ENCODE results near the gene NDUFV3.
A peak's percentile ranks its signal among the peaks of the same experiment; 100 is the strongest.
"Not testable (repeated sequence)": the region's sequence is repeated elsewhere in the genome, so short reads cannot be mapped to it uniquely, and the experiment has no call there.

The NDUFV3 gene

DNA sequence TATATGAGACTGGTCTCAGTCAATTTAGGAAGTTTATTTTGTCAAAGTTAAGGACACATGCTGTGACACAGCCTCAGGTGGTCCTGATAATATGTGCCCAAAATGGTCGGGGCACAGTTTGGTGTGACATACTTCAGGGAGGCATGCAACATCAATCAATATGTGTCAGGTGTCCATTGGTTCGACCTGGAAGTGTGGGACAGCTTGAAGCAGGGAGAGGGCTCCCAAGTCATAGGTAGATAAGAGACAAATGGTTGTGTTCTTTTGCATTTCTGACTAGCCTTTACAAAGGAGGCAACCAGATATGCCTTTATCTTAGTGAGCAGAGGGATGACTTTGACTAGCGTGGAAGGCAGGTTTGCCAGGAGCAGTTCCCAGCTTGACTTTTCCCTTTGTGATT, 36.9 kb downstream of the NDUFV3 start:
- no peaks in the 10 kb centered on the region for H3K4me1 ChIP-seq (ENCODE audit: control insufficient read depth in 1 of 2, insufficient read depth in 2 of 2, low read length in 2 of 2)
- H3K36me3 ChIP-seq (ENCODE audit: control insufficient read depth in 1 of 2, insufficient read depth in 2 of 2, low read length in 2 of 2): no peaks in the 10 kb centered on the region
- no peak overlapping the region for H3K4me3 ChIP-seq (ENCODE audit: low read depth in 1 of 2, low read length in 2 of 2)
- H3K9me3 ChIP-seq (ENCODE audit: control insufficient read depth in 1 of 2, low read length in 2 of 2): no peaks in the 10 kb centered on the region
- no peak overlapping the region for H3K27ac ChIP-seq (ENCODE audit: low read length)
- no peaks in the 10 kb centered on the region for H3K27me3 ChIP-seq (ENCODE audit: low read depth, low read length)

DNA sequence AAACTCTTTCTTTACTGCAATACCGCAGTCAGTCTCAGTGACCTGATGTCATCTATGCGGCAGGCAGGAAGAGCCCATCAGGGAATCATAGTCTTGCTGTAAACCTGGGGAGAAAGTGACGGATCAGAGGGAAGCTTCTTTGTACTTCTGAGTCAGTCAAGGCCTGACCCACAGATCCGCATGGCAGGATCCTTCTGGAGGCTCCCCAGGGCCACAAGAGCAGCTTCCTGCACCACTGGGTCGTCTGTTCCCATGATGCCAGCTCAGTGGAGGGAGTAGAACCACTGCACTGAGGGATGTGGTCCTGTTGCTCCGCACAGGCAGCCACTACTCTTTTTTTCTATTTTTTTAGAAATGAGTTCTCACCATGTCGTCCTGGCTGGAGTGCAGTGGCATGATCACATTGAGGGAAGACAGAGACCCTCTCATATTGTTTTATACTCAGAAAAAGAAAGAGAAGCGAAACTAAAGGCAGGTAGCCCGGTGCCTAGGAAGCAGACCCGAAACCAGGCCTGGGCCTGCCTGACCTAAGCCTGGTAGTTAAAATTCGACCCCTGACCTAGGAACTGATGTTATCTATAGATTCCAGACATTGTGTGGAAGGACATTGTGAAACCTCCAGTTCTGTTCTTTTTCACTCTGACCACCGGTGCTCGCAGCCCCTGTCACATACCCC, 38.6 kb downstream of the NDUFV3 start:
- H3K27me3 ChIP-seq (ENCODE audit: low read depth, low read length): no peaks in the 10 kb centered on the region
- H3K4me3 ChIP-seq (ENCODE audit: low read depth in 1 of 2, low read length in 2 of 2): no peak overlapping the region
- H3K9me3 ChIP-seq (ENCODE audit: control insufficient read depth in 1 of 2, low read length in 2 of 2): no peaks in the 10 kb centered on the region
- no peaks in the 10 kb centered on the region for H3K36me3 ChIP-seq (ENCODE audit: control insufficient read depth in 1 of 2, insufficient read depth in 2 of 2, low read length in 2 of 2)
- no peak overlapping the region for H3K27ac ChIP-seq (ENCODE audit: low read length)
- no peaks in the 10 kb centered on the region for H3K4me1 ChIP-seq (ENCODE audit: control insufficient read depth in 1 of 2, insufficient read depth in 2 of 2, low read length in 2 of 2)

DNA sequence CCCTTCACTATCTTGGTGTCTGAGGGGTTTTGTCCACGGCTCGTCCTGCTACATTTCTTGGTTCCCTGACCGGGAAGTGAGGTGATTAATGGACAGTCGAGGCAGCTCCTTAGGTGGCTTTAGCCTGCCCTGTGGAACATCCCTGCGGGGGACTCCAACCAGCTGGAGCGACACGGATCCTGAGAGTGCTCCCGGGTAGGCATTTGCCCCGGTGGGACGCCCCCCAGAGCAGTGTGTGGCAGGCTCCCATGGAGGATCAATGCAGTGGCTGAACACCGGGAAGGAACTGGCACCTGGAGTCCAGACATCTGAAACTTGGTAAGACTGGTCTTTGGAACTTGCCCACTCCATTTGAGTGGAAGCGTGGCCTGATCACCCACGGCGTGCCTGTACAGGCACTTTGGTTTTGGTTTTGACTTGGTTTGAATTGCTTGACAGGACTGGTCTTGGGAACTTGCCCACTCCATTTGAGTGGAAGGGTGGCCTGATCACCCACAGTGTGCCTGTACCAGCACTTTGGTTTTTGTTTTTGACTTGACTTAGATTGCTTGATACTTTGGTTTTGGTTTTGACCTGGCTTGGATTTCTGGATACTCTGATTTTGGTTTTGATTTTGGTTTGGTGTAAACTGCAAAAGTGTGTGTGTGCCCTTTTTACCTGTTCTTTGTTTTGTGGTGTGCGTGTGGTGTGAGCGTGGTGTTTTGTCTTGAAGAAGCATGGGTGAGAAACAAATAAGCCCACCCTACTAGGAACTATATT, 39.4 kb downstream of the NDUFV3 start:
- H3K36me3 ChIP-seq (ENCODE audit: control insufficient read depth in 1 of 2, insufficient read depth in 2 of 2, low read length in 2 of 2); H3K9me3 ChIP-seq (ENCODE audit: control insufficient read depth in 1 of 2, low read length in 2 of 2); H3K4me1 ChIP-seq (ENCODE audit: control insufficient read depth in 1 of 2, insufficient read depth in 2 of 2, low read length in 2 of 2); H3K27me3 ChIP-seq (ENCODE audit: low read depth, low read length); H3K4me3 ChIP-seq (ENCODE audit: low read depth in 1 of 2, low read length in 2 of 2); H3K27ac ChIP-seq (ENCODE audit: low read length): not testable (repeated sequence)

DNA sequence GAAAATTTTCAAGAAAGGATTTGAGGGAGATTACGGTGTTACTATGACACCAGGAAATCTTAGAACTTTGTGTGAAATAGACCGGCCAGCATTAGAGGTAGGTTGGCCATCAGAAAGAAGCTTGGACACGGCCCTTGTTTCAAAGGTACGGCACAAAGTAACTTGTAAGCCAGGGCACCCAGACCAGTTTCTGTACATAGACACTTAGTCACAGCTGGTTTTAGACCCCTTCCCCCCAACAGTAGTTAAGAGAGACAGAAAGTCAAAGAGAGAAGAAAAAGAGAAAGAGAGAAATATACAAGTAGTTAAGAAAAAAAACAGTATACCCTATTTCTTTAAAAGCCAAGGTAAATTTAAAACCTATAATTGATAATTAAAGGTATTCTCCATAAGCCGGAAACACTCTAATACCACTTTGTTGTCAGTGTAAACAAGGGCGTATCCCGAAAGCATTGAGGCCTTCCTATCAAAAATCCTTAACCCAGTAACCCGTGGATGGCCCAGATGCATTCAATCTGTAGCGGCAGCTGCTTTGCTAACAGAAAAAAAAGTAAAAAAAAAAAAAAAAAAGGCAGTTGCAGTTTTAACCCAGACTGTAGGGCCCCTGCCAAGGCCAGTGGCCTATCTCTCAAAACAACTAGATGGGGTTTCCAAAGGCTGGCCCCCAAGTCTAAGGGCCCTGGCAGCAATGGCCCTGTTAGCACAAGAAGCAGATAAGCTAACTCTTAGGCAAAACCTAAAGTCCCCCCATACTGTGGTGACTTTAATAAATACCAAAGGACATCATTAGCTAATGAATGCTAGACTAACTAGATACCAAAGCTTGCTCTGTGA, 40.2 kb downstream of the NDUFV3 start:
- not testable (repeated sequence) for H3K27me3 ChIP-seq (ENCODE audit: low read depth, low read length); H3K4me1 ChIP-seq (ENCODE audit: control insufficient read depth in 1 of 2, insufficient read depth in 2 of 2, low read length in 2 of 2); H3K9me3 ChIP-seq (ENCODE audit: control insufficient read depth in 1 of 2, low read length in 2 of 2); H3K27ac ChIP-seq (ENCODE audit: low read length); H3K4me3 ChIP-seq (ENCODE audit: low read depth in 1 of 2, low read length in 2 of 2); H3K36me3 ChIP-seq (ENCODE audit: control insufficient read depth in 1 of 2, insufficient read depth in 2 of 2, low read length in 2 of 2)

DNA sequence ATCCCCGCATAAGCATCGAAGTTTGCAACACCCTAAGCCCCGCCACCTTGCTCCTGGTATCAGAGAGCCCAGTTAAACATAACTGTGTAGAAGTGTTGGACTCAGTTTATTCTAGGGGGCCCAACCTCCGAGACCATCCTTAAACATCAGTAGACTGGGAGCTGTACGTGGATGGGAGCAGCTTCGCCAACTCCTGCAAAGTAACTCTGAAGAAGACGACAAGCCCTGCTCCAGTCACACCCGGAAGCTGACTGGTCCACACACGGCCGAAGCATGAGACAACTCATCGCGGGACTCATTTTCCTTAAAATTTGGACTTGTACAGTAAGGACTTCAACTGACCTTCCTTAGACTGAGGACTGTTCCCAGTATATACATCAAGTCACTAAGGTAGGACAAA, 40.9 kb downstream of the NDUFV3 start:
- H3K4me3 ChIP-seq (ENCODE audit: low read depth in 1 of 2, low read length in 2 of 2); H3K4me1 ChIP-seq (ENCODE audit: control insufficient read depth in 1 of 2, insufficient read depth in 2 of 2, low read length in 2 of 2); H3K27ac ChIP-seq (ENCODE audit: low read length); H3K27me3 ChIP-seq (ENCODE audit: low read depth, low read length); H3K9me3 ChIP-seq (ENCODE audit: control insufficient read depth in 1 of 2, low read length in 2 of 2); H3K36me3 ChIP-seq (ENCODE audit: control insufficient read depth in 1 of 2, insufficient read depth in 2 of 2, low read length in 2 of 2): not testable (repeated sequence)

DNA sequence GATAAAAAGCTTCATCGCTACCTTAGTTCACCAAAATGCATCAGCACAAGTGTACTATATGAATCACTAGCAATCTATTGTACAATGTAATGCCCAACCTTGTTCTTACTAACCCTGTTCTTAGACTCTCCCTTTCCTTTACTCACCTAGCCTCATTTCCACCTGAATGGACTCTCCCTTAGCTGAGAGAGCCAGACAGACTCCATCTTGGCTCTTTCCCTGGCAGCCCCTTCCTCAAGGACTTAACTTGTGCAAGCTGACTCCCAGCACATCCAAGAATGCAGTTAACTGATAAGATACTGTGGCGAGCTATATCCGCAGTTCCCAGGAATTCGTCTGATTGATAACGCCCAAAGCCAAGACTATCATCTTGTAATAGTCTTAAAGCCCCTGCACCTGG, 43.3 kb downstream of the NDUFV3 start:
- not testable (repeated sequence) for H3K36me3 ChIP-seq (ENCODE audit: control insufficient read depth in 1 of 2, insufficient read depth in 2 of 2, low read length in 2 of 2); H3K27me3 ChIP-seq (ENCODE audit: low read depth, low read length); H3K9me3 ChIP-seq (ENCODE audit: control insufficient read depth in 1 of 2, low read length in 2 of 2); H3K4me1 ChIP-seq (ENCODE audit: control insufficient read depth in 1 of 2, insufficient read depth in 2 of 2, low read length in 2 of 2); H3K27ac ChIP-seq (ENCODE audit: low read length); H3K4me3 ChIP-seq (ENCODE audit: low read depth in 1 of 2, low read length in 2 of 2)

DNA sequence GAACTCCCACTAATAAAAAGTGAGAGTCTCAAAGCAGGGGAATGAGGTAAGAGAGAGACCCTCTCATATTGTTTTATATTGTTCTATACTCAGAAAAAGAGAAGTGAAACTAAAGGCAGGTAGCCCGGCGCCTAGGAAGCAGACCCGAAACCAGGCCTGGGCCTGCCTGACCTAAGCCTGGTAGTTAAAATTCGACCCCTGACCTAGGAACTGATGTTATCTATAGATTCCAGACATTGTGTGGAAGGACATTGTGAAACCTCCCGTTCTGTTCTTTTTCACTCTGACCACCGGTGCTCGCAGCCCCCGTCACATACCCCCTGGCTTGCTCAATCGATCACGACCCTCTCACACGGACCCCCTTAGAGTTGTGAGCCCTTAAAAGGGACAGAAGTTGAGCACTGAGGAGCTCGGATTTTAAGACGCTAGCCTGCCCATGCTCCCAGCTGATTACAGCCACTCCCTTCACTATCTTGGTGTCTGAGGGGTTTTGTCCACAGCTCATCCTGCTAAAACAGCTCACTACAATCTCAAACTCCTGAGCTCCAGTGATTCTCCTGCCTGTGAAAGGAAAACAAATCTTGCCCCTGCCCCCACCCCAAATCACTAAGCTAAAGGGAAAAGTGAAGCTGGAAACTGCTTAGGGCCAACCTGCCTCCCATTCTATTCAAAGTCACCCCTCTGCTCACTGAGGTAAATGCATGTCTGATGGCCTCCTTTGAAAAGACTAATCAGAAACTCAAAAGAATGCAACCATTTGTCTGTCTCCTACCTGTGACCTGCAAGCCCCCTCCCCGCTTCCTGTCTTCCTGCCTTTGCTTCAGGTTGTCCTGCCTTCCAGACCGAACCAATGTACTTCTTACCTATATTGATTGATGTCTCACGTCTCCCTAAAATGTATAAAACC, 44.2 kb downstream of the NDUFV3 start:
- H3K4me3 ChIP-seq (ENCODE audit: low read depth in 1 of 2, low read length in 2 of 2); H3K27me3 ChIP-seq (ENCODE audit: low read depth, low read length); H3K36me3 ChIP-seq (ENCODE audit: control insufficient read depth in 1 of 2, insufficient read depth in 2 of 2, low read length in 2 of 2); H3K27ac ChIP-seq (ENCODE audit: low read length); H3K9me3 ChIP-seq (ENCODE audit: control insufficient read depth in 1 of 2, low read length in 2 of 2); H3K4me1 ChIP-seq (ENCODE audit: control insufficient read depth in 1 of 2, insufficient read depth in 2 of 2, low read length in 2 of 2): not testable (repeated sequence)

DNA sequence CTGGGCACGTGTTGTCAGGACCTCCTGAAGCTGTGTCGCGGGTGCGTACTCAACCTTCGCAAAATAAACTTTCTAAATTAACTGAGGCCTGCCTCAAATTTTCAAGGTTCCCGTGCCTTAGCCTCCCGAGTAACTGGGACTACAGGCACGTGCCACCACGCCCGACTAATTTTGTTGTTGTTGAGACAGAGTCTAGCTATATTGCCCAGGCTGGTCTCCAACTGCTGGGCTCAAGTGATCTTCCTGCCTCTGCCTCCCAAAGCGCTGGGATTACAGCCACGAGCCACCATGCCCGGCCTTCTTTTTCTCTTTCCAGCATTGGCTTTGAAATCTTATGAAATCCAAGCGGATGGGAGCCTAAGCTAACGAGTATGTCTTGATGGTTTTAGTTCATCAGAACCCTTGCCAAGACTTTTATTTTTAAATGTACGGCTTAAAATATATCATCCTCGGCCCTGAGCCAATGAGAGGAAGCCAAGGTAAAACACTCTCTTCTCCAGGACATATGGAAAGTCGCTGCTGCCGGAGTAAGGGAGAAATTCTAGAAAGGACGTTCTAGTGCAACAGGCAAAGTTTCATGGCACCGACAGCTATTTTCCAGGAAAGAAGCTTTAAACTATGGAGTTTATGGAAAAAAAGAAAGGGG, 45.0 kb downstream of the NDUFV3 start:
- H3K27me3 ChIP-seq (ENCODE audit: low read depth, low read length): no peaks in the 10 kb centered on the region
- no peak overlapping the region for H3K4me3 ChIP-seq (ENCODE audit: low read depth in 1 of 2, low read length in 2 of 2)
- no peaks in the 10 kb centered on the region for H3K9me3 ChIP-seq (ENCODE audit: control insufficient read depth in 1 of 2, low read length in 2 of 2)
- H3K36me3 ChIP-seq (ENCODE audit: control insufficient read depth in 1 of 2, insufficient read depth in 2 of 2, low read length in 2 of 2): no peaks in the 10 kb centered on the region
- no peak overlapping the region for H3K27ac ChIP-seq (ENCODE audit: low read length)
- H3K4me1 ChIP-seq (ENCODE audit: control insufficient read depth in 1 of 2, insufficient read depth in 2 of 2, low read length in 2 of 2): no peaks in the 10 kb centered on the region

DNA sequence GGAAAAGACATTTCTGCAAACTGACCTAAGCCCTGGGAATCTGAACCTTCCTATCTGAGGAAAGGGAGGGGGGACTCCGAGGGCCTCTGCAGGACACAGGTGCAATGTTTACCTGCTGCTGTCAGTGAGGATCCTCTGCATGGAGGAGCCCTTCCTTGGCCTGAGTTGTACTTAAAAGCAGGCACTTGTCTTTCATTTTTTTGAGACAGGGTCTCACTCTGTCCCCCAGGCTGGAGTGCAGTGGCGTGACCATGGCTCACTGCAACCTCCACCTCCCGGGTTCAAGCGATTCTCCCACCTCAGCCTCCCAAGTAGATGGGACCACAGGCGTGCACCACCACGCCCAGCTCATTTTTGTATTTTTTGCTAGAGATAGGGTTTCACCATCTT, 45.5 kb downstream of the NDUFV3 start:
- not testable (repeated sequence) for H3K4me3 ChIP-seq (ENCODE audit: low read depth in 1 of 2, low read length in 2 of 2); H3K4me1 ChIP-seq (ENCODE audit: control insufficient read depth in 1 of 2, insufficient read depth in 2 of 2, low read length in 2 of 2); H3K27ac ChIP-seq (ENCODE audit: low read length); H3K27me3 ChIP-seq (ENCODE audit: low read depth, low read length); H3K36me3 ChIP-seq (ENCODE audit: control insufficient read depth in 1 of 2, insufficient read depth in 2 of 2, low read length in 2 of 2); H3K9me3 ChIP-seq (ENCODE audit: control insufficient read depth in 1 of 2, low read length in 2 of 2)

DNA sequence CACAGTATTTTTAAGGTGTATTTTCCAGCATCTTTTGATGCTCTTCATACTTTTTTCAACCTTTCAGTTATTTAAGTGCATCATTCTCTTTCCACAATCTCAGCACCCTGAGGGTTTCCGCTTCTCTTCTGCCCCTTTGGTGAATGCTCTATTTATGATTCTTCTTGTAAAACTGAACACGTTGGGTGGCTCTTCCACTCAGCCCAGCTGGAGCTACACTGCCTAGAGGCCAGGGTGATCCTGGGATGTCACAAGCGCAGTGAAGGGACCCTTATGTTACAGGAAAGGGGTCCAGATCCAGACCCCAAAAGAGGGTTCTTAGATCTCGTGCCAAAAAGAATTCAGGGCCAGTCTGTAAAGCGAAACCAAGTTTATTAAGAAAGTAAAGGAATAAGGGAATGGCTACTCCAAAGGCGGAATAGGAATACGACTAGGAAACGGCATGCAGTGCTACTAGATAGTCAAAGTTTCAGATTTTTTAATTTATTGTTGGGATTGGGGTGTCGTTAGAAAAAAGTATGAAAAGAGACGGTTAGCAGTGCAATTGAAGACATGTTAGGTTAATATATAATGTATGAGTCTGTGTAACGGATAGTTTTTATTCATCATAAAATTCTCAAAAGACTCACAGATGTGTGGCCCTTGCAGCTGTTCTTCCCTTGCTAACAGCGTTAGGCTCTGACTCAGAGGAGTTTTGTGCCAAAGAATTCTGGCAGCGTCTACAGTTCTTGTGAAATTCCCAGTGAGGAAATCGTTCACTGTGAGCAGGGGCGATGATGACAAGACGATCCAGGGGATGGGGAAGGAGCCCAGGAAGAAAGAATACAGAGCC, 46.7 kb downstream of the NDUFV3 start:
- H3K27me3 ChIP-seq (ENCODE audit: low read depth, low read length): no peaks in the 10 kb centered on the region
- H3K4me3 ChIP-seq (ENCODE audit: low read depth in 1 of 2, low read length in 2 of 2): peak overlapping the region in 1 of 2 donors; percentile 1
- no peaks in the 10 kb centered on the region for H3K4me1 ChIP-seq (ENCODE audit: control insufficient read depth in 1 of 2, insufficient read depth in 2 of 2, low read length in 2 of 2)
- no peak overlapping the region for H3K27ac ChIP-seq (ENCODE audit: low read length)
- H3K36me3 ChIP-seq (ENCODE audit: control insufficient read depth in 1 of 2, insufficient read depth in 2 of 2, low read length in 2 of 2): no peaks in the 10 kb centered on the region
- H3K9me3 ChIP-seq (ENCODE audit: control insufficient read depth in 1 of 2, low read length in 2 of 2): no peaks in the 10 kb centered on the region
